GM12873 (cell line): ENCODE results near the gene SEMA3F.

ENCODE experiments used
- CTCF ChIP-seq: IDR thresholded peaks from 2 replicates; pipeline ENCODE4 v1.5.1; 2012; ENCODE audit warnings: low read depth, mild to moderate bottlenecking, moderate library complexity, low read length, control low read depth; ENCODE audit not compliant: insufficient read depth; ENCODE audit errors: missing control alignments

The SEMA3F gene

GRCh38 chr3:50121072-50122032 is 33.8 kb upstream of the SEMA3F start:
- TF ChIP-seq CTCF, result peak; percentile 88

- TF ChIP-seq CTCF, result no peak
These were observed 33.1 kb upstream of the SEMA3F start for GRCh38 chr3:50122071-50122470.

- TF ChIP-seq CTCF, result no peak
These were observed 32.3 kb upstream of the SEMA3F start for GRCh38 chr3:50122661-50123391.

- no peak for TF ChIP-seq CTCF
These were observed 31.6 kb upstream of the SEMA3F start for GRCh38 chr3:50123394-50124051.

- TF ChIP-seq CTCF, result no peak
These were observed 30.9 kb upstream of the SEMA3F start for GRCh38 chr3:50124052-50124799.

GRCh38 chr3:50124800-50125178 is 30.3 kb upstream of the SEMA3F start:
- TF ChIP-seq CTCF, result no peak
